NCI-H1417 (cell line): ENCODE results near the gene VPS52.

ENCODE experiments used
- DNase-seq, 3 experiments: peaks; one replicate each; lab custom pipeline; 2025; lab: John Stamatoyannopoulos, UW

Gene VPS52

GRCh38 chr6:33271468-33272274, at the start of gene VPS52, which contains the start of gene RPS18:
TSS of gene VPS52 (minus strand) at chr6:33271876. CDS start at chr6:33271675, 201 bp downstream.
TSS of gene RPS18 (plus strand) at chr6:33272075. CDS start at chr6:33272120, 45 bp downstream.
- peak; percentile 95 to 99 (median 98) for DNase-seq

GRCh38 chr6:33321227-33321626, 49.6 kb upstream of the VPS52 start:
- no peak for DNase-seq

GRCh38 chr6:33320315-33321181, 48.9 kb upstream of the VPS52 start:
- DNase-seq = no peak

DNA sequence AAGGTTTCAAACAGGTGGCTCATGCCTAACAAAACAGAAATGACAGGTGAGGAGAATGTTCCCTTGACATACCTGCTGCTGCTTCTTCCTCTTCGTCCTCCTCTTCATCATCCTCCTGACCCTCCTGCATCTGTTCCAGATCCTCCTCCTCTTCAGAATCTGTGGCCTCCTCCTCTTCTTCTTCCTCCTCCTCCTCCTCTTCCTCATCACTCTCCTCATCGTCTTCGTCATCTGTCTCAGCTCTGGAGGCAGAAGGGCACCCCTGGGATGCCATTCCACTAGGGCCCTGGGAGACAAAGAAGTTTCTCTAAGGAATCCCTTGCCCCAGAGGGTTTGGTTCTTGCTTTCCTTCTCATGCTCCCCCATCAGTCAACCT, 48.3 kb upstream of the VPS52 start:
- DNase-seq = no peak

- no peak for DNase-seq
These were observed 46.9 kb upstream of the VPS52 start for GRCh38 chr6:33318426-33319073.

GRCh38 chr6:33317669-33318425, 46.2 kb upstream of the VPS52 start, which contains the start of gene ZBTB22:
TSS of gene ZBTB22 (minus strand) at chr6:33317744. CDS start at chr6:33316916, 828 bp downstream.
- DNase-seq = peak; percentile 97 to 99 (median 99)

- DNase-seq = peak in 1 of 3 experiments; percentile 72
These were observed 45.7 kb upstream of the VPS52 start for GRCh38 chr6:33317419-33317668.

DNA sequence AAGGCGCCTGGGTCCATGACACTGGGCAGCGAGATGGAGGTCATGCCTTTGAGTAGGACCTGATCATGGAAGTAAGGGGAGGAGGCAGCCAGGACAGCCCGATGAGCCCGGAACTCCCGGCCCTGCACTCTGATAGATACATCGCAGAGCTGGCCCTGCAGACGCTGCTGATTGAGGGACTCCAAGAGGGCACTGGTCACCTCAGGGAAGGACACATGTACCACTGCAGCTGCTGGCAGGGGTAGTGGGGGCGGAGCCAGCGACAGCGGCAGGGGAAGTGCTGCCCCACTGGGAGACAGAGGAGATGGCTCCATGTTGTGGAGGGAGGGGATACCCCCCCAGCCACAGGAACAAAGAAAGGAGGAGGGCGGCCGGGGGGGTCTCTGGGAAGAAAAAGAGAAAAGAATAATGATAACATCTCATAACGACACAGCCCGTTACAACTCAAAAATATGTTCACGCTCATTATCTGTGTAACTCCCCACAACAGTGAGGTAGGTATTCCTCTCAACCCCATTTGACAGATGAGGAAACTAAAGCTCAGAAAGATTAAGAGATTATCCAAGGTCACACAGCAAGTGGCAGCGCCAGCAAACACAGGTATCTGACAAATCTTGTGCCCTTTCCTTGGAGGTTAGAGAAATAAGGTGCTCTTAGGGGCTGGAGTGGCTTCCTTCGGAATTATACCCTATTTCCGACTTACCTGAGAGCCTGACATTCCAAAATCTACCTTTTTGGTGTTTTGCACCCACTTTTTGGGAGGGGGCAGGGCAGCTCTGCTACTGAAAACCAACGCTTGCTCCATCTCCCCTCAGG, 45.1 kb upstream of the VPS52 start:
- DNase-seq = peak in 1 of 3 experiments; percentile 64

- no peak for DNase-seq
These were observed 44.3 kb upstream of the VPS52 start for GRCh38 chr6:33315793-33316602.

DNA sequence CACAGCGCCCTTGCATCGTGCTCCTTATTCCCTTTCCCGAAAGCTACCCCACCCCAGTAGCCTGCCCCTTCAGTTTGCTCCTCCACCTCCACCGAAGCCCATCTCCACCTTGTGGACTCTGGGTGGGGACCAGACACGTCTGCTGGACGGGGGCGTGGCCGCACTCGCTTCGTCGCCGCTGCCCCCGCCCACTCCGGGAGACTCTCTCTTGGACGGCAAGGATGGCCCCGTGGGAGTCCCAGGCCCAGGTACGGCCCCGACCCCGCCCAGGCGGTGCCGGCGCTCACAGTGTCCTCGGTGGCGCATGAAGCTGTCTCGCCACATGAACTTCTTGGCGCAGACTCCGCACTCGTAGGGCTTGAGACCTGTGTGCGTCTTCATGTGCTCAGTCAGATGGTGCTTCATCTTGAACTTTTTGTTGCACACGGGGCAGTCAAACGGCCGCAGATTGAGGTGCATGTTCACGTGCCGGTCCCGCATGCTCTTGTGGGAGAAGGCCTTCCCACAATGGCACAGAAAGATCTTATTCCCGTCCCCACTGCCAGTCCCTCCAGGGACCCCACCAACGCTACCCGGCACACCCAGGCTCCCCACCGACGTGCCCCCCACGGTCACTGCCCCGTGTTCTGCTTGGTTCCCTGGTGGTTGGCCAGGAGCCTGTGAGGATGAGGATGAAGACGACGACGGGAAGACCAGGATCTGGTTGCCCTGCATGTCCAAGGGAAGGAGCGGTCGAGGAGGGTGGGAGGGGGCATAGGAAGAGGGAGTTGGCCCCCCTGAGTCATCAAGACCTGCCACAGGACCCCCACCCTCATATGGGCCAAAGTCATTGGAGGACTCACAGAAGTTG, 43.5 kb upstream of the VPS52 start:
- peak in 1 of 3 experiments; percentile 77 for DNase-seq

DNA sequence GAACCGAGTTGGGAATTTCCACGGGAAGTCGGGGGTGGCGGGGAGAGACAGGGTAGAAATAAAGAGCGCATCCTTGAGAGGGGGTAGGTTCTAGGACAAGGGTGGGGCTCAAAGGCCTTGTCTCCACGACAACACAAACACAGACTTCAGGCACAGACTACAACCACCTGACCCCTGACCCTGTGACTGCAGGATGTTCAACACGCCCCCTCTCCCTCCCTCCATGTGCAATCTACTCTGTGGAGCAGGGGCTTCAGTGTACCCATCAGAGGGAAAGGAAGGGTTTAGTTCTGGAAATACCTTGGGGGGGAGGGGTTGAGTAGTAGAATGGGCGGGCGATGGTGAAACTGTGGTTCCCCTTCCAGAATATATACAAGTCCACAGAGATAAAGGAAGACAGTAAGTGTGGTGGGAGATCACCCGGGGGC, 42.9 kb upstream of the VPS52 start:
- DNase-seq = peak; percentile 31 to 64 (median 41)

DNA sequence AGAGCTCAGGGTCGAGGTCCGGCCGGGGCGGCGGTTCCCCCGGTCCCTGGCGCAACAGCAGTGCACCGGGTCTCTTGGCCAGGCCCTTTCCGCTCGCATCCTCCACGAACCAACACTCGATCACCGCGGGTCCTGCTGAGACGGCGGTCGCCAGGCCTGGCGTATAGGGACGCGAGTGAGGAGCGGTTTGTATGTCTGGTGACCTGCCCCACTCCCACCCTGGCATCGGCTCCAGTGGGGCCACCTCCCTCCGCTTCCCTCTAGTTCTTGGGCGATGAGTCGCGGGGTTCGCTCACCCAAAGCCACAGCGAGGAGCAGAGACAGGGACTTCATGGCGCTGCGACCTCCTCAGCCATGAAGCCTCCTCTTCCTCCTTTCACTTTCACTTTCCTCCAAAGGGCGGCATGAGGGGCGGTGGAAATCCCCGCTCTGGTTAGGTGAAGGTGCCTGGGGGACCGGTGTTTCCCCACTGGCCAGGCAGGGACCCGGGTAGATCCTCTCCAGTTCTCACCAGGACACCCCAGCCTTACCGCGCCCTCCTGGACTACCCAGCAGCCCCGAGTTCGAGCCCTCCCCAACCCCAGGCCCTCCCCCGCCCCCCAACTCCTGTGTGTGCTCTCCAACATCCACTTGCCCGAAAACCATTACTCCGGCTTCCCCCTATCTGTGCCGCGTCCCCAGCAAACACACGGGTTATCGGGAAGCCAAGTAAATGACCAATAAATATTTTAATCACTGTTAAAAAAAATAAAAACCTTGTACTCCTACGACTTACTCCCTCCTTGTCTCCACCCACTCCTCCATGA, 42.2 kb upstream of the VPS52 start, which contains the start of gene TAPBP:
TSS of gene TAPBP (minus strand) at position 370 of the 806 bp plus-strand sequence. CDS start at position 333, 37 bp downstream.
- DNase-seq = peak; percentile 39 to 78 (median 77)

DNA sequence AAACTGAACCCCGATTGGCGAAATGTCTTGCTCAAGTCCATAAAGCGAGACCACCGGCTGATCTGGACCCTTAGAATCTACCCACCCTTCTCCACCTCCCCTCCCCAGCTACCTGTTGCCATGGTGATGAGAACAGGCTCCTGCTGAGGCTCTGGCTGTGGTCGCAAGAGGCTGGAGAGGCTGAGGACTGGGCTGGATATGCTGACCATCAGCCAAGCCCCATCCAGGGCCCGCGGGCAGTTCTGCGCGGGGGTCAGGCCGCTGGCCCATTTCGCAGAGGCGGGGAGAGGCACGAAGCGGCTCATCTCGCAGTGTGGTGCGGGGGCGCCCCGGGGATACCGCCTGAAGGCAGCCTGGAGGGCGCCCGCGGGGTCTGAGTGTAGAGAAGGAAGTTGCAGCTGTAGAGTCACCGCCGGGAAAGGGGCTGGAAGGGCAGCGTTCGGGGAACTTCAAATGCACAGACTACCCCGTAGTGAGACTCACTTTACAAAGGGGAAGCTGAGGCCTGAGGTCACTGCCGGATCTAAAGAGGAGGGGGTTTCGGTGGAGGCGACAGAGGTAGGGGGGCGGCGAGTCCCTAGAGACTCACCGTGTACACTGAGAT, 41.5 kb upstream of the VPS52 start:
- peak in 2 of 3 experiments; percentile 72 to 90 for DNase-seq

DNA sequence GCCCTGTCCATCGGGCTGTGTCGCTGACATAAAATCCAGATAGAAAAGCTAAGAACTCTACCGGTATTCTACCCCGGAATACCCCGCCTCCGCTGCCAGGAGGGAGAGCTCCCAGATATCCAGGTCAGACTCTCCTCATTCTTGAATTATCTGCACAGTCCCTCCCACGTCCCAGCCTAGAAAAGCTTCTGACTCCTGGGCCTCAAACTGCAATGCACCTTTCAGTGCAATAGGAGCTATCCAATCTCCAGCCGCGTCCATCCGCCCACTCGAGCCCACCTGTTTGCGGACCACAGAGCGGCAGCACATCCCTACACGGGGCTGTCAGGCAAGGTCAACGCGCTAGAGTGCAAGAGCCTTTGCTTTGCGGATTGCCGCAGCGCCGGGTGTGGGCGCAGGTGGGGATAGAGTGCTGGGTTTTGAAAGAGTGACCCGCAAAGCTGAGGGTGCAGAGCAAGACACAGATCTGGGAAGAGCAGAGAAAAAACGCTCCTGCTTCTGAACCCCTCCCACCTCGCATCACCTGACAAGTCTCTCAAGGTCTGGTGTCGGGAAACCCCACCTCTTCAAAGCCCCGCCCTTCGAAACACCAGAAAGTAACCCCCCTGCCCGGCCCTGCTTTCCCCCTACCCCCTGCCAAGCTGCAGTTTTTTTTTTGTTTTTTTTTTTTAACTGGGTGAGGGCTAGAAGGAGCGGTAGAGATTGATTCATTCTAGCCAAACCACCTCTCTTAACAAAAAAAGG, 40.9 kb upstream of the VPS52 start:
- peak; percentile 78 to 92 (median 88) for DNase-seq

DNA sequence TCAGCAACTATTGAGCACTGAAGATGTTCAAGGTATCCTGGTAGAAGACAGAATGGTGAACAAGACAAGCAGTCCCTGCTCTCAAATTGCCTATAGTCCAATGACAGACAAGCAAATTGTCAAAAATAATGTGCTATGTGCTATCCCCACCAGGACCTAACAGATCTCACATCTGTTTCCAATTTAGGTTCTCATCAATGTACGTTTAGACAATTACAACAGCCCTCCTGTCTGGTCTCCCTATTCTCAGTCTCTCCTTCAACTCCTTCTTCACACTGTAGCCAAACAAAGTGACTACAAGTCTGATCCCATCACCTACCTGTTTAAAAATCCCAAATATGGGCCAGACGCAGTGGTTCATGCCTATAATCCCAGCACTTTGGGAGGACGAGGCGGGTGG, 34.7 kb upstream of the VPS52 start:
- DNase-seq = no peak

DNA sequence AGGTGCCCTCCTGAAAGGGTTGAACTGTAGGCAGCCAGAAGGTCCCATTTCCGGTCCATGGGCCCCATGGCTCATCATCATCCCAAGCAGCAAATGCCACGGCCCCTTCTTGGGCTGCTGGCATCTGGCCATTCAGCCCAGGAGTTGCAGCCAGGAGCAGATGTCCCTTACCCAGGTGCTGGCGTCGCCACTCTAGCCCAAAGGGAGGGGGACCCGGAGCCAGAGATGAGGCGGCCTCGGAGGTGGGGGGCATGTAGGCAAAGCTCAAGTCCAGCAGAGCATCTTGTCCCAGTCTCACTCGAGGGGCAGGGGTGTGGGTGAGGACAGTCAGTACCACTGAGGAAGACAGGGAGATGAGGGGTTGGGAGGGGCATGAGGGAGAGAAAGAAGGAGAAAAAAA, 33.4 kb upstream of the VPS52 start:
- no peak for DNase-seq

- no peak for DNase-seq
These were observed 32.5 kb upstream of the VPS52 start for GRCh38 chr6:33304216-33304615.
